HEK293 (cell line): ENCODE results near the gene PARD3.

ENCODE experiments used
- CTCF ChIA-PET: fragments of 350-600 bp; formaldehyde crosslinking; extraction: SDS; loops from one replicate; lab custom pipeline; 2021; ENCODE audit warnings: antibody characterized with exemption; lab: Yijun Ruan, JAX
- POLR2A ChIA-PET: fragments of 300-600 bp; formaldehyde crosslinking; extraction: SDS; loops from one replicate; lab custom pipeline; 2020; ENCODE audit warnings: antibody characterized with exemption, inconsistent platforms; lab: Yijun Ruan, JAX
- H3K27ac ChIP-seq: fragments of 200-500 bp; sonication (Bioruptor generic); 2 replicates; pipeline ENCODE4 v1.5.1; 2014; ENCODE audit warnings: low read depth, low read length, control low read depth, inconsistent platforms; ENCODE audit errors: extremely low read depth
- H3K36me3 ChIP-seq, 2 experiments: fragments of 200-500 bp in 1 of 2; sonication (Bioruptor generic) in 1 of 2; 1 replicate in 1 of 2; 2 replicates in 1 of 2; pipeline ENCODE4 v1.5.1; 2014 to 2017; ENCODE audit warnings: inconsistent platforms in 2 of 2, low read length in 2 of 2; ENCODE audit not compliant: control insufficient read depth in 2 of 2, insufficient read depth in 1 of 2
- H3K4me1 ChIP-seq: fragments of 200-500 bp; sonication (Bioruptor generic); 2 replicates; pipeline ENCODE4 v1.5.1; 2014; ENCODE audit warnings: mild to moderate bottlenecking, low read length, inconsistent platforms; ENCODE audit not compliant: control insufficient read depth, insufficient read depth
- H3K4me3 ChIP-seq: 2 replicates; pipeline ENCODE4 v1.5.1; 2011; ENCODE audit warnings: low read depth, mild to moderate bottlenecking, control low read depth, low read length, moderate library complexity
- H3K9me3 ChIP-seq: fragments of 200-500 bp; sonication (Bioruptor generic); 2 replicates; pipeline ENCODE4 v1.5.1; 2014; ENCODE audit warnings: low read depth, low read length, inconsistent platforms; ENCODE audit not compliant: control insufficient read depth, insufficient read depth
- CTCF ChIP-seq: fragments of 450-650 bp; formaldehyde crosslinking; IDR thresholded peaks from 2 replicates; pipeline ENCODE4 v1.5.1; 2016; ENCODE audit warnings: missing biosample characterization, missing genetic modification characterization
- ELK4 ChIP-seq: IDR thresholded peaks from 2 replicates; pipeline ENCODE4 v1.6.1; 2011; ENCODE audit warnings: mild to moderate bottlenecking, low read depth, low read length, borderline replicate concordance
- KLF1 ChIP-seq: fragments of 450-650 bp; formaldehyde crosslinking; IDR thresholded peaks from 2 replicates; pipeline ENCODE4 v1.5.1; 2016; ENCODE audit warnings: missing biosample characterization, missing genetic modification characterization
- MYNN ChIP-seq: fragments of 450-650 bp; formaldehyde crosslinking; IDR thresholded peaks from 2 replicates; pipeline ENCODE4 v1.5.1; 2016; ENCODE audit warnings: missing biosample characterization, missing genetic modification characterization, borderline replicate concordance
- PRDM10 ChIP-seq: fragments of 450-650 bp; formaldehyde crosslinking; IDR thresholded peaks from 2 replicates; pipeline ENCODE4 v1.5.1; 2016; ENCODE audit warnings: missing biosample characterization, missing genetic modification characterization
- SP7 ChIP-seq: fragments of 450-650 bp; formaldehyde crosslinking; IDR thresholded peaks from 2 replicates; pipeline ENCODE4 v1.5.1; 2016; ENCODE audit warnings: missing biosample characterization, missing genetic modification characterization
- WT1 ChIP-seq: fragments of 450-650 bp; formaldehyde crosslinking; IDR thresholded peaks from 2 replicates; pipeline ENCODE4 v1.5.1; 2016; ENCODE audit warnings: missing biosample characterization, missing genetic modification characterization
- YY1 ChIP-seq: fragments of 450-650 bp; formaldehyde crosslinking; IDR thresholded peaks from 2 replicates; pipeline ENCODE4 v1.5.1; 2018; ENCODE audit warnings: missing biosample characterization, missing genetic modification characterization
- ZFP69B ChIP-seq: fragments of 450-650 bp; formaldehyde crosslinking; IDR thresholded peaks from 2 replicates; pipeline ENCODE4 v1.5.1; 2016; ENCODE audit warnings: missing biosample characterization, missing genetic modification characterization
- ZNF140 ChIP-seq: fragments of 450-650 bp; formaldehyde crosslinking; IDR thresholded peaks from 2 replicates; pipeline ENCODE4 v1.5.1; 2016; ENCODE audit warnings: missing biosample characterization, missing genetic modification characterization
- ZNF324 ChIP-seq: fragments of 450-650 bp; formaldehyde crosslinking; IDR thresholded peaks from 2 replicates; pipeline ENCODE4 v1.5.1; 2016; ENCODE audit warnings: missing biosample characterization, missing genetic modification characterization
- ZNF350 ChIP-seq: fragments of 450-650 bp; formaldehyde crosslinking; IDR thresholded peaks from 2 replicates; pipeline ENCODE4 v1.5.0; 2017; ENCODE audit warnings: missing biosample characterization, mild to moderate bottlenecking, missing genetic modification characterization
- ZNF416 ChIP-seq: fragments of 450-650 bp; formaldehyde crosslinking; IDR thresholded peaks from 2 replicates; pipeline ENCODE4 v1.5.1; 2016; ENCODE audit warnings: missing biosample characterization, missing genetic modification characterization
- ZNF549 ChIP-seq: fragments of 450-650 bp; IDR thresholded peaks from 2 replicates; pipeline ENCODE4 v1.5.1; 2018; ENCODE audit warnings: missing biosample characterization, missing genetic modification characterization, mild to moderate bottlenecking, inconsistent platforms, moderate library complexity
- ZNF558 ChIP-seq: fragments of 450-650 bp; formaldehyde crosslinking; IDR thresholded peaks from 2 replicates; pipeline ENCODE4 v1.5.1; 2016; ENCODE audit warnings: missing biosample characterization, missing genetic modification characterization
- ZNF692 ChIP-seq: fragments of 450-650 bp; formaldehyde crosslinking; IDR thresholded peaks from 2 replicates; pipeline ENCODE4 v1.5.1; 2016; ENCODE audit warnings: missing biosample characterization, missing genetic modification characterization
- ZNF747 ChIP-seq: fragments of 450-650 bp; formaldehyde crosslinking; IDR thresholded peaks from 2 replicates; pipeline ENCODE4 v1.5.1; 2016; ENCODE audit warnings: missing biosample characterization, missing genetic modification characterization
- ZNF777 ChIP-seq: fragments of 450-650 bp; formaldehyde crosslinking; IDR thresholded peaks from 2 replicates; pipeline ENCODE4 v1.5.1; 2017; ENCODE audit warnings: missing biosample characterization, missing genetic modification characterization, borderline replicate concordance
- ZNF843 ChIP-seq: fragments of 450-650 bp; formaldehyde crosslinking; IDR thresholded peaks from 2 replicates; pipeline ENCODE4 v1.5.1; 2016; ENCODE audit warnings: missing biosample characterization, missing genetic modification characterization

Gene PARD3

GRCh38 chr10:34491678-34492077 lies 323.4 kb downstream of the PARD3 start:
- ChIA-PET CTCF (no interaction called here), POLR2A (no interaction called here)
- H3K4me1 ChIP-seq: no peaks in the 10 kb centered on the region
- H3K27ac ChIP-seq: no peak overlapping the region
- H3K4me3 ChIP-seq: no peak overlapping the region
- no peaks in the 10 kb centered on the region for H3K36me3 ChIP-seq
- TF ChIP-seq ZFP69B (tag by site-specific recombination): no peak
- no peak for TF ChIP-seq ZNF140 (tag by site-specific recombination)
- no peak for TF ChIP-seq ZNF416 (tag by site-specific recombination)
- TF ChIP-seq ZNF843: no peak
- no peak for TF ChIP-seq ZNF324 (tag by site-specific recombination)
- no peak for TF ChIP-seq YY1 (tag by site-specific recombination)
- no peak for TF ChIP-seq CTCF
- TF ChIP-seq WT1 (tag by site-specific recombination): no peak
- no peak for TF ChIP-seq ZNF549 (tag by site-specific recombination)
- TF ChIP-seq, all 188 proteins: peak for 0
- no peaks in the 10 kb centered on the region for H3K9me3 ChIP-seq

GRCh38 chr10:34489973-34490745 lies 324.9 kb downstream of the PARD3 start:
- POLR2A ChIA-PET: no interaction called here
- Histone ChIP-seq H3K9me3 (no peaks in the 10 kb centered on the region), H3K36me3 (no peaks in the 10 kb centered on the region), H3K4me1 (no peaks in the 10 kb centered on the region), H3K4me3 (no peak overlapping the region), H3K27ac (no peak overlapping the region)
- no peak for TF ChIP-seq MYNN (tag by site-specific recombination)
- TF ChIP-seq SP7 (tag by site-specific recombination): peak; percentile 51; the same call in 1 of the 2 replicates
- CTCF ChIA-PET: no interaction called here

- POLR2A ChIA-PET: no interaction called here
- CTCF ChIA-PET: no interaction called here
Observed at GRCh38 chr10:34489411-34489810, 325.7 kb downstream of the PARD3 start.

More at GRCh38 chr10:34489411-34489810, 325.7 kb downstream of the PARD3 start:
- H3K27ac ChIP-seq: no peak overlapping the region
- no peaks in the 10 kb centered on the region for H3K4me1 ChIP-seq
- H3K4me3 ChIP-seq: no peak overlapping the region
- no peaks in the 10 kb centered on the region for H3K36me3 ChIP-seq
- no peaks in the 10 kb centered on the region for H3K9me3 ChIP-seq
- TF ChIP-seq ZNF692 (tag by site-specific recombination) (no peak), ZNF747 (tag by site-specific recombination) (no peak), PRDM10 (tag by site-specific recombination) (no peak), ZNF558 (tag by site-specific recombination) (no peak), ELK4 (no peak), ZNF350 (tag by site-specific recombination) (no peak), KLF1 (tag by site-specific recombination) (no peak), ZNF777 (no peak)
- TF ChIP-seq, all 188 proteins: peak for 0
